ENCODE measurements around the gene ZNF778.

Gene ZNF778

DNA sequence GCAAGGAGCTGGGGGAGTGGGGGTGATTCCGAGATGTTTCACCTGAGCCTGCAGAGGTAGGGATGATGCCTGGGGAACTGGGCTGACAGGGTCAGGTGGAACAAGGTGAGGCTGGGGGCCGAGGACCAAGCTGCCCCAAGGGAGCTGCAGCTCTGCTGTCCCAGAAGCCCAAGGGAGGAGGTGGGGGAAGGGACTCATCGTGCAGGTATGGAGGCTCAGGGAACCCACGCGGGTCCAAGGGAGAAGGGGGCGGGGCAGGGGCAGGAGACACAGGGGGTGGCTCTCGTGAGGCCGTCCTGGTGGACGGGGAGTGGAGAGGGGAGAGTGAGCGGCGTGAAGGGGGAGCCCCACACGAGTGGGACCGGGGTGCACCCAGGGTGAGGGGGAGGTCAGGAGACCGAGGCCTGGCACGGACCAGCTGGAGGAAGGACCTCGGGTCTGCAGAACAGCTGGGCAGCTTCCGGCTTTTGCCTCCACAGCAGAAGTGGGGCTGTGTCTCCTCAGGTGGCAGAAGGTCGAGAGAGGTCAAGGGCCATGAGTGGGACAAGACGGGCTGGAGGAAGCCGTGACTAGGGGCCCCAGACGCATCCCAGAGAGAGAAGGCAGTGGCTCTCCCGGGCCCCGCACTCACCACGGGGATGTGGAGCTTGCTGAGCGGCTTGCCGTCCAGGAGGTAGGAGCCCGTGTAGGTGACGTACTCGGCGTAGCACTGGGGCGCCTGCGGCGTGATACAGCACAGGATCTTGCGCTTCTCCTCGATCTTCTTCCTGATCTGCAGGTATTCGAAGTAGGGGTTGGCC, 61.1 kb downstream of the ZNF778 start:
- no peak for DNase-seq

- no peak for DNase-seq
Observed at GRCh38 chr16:89279666-89280481, 62.4 kb downstream of the ZNF778 start.

GRCh38 chr16:89280546-89281188, 63.2 kb downstream of the ZNF778 start:
- DNase-seq: no peak

DNA sequence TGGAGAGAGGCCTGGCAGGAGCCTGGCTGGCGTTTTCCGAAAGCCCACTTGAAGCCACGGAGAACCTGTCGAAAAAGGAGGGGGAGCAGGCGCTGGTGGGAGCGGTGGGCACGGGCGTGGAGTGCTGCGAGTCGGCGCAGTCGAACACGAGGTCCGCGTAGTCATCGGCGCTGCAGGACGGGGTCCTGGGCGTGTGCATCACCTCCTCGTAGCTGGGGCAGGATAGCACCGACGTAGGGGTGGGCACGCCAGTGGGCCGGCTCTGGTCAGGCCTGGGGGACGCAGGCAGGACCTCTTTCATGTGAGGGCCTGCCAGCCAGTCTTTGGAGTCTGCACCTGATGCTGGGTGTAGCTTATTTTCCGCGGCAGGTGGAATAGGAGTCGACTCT, 63.7 kb downstream of the ZNF778 start:
- no peak for DNase-seq

GRCh38 chr16:89281829-89282228, 64.3 kb downstream of the ZNF778 start:
- DNase-seq: no peak

- DNase-seq: no peak
Observed at GRCh38 chr16:89282523-89282922, 65.0 kb downstream of the ZNF778 start.

- DNase-seq: no peak
Observed at GRCh38 chr16:89283449-89283848, 65.9 kb downstream of the ZNF778 start.

DNA sequence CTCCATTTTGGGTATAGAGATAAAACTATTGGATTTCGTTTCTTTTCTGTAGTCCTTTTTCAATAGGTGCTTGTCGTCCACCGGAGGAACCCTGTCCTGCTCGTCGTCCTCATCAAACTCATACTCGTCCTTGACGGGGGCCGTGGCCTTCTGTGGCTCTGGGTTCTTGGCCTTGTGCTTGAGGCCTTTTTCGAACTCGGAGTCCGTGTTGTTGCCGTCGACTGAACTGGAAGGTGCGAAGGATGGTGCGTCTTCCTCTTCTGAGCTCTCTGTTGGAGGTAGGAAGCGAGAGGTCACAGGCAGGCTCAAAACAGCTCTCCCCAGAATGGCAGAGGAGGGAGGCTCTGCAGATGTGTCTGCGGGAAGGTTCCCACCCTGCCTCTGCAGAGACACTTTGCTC, 67.9 kb downstream of the ZNF778 start:
- no peak for DNase-seq

DNA sequence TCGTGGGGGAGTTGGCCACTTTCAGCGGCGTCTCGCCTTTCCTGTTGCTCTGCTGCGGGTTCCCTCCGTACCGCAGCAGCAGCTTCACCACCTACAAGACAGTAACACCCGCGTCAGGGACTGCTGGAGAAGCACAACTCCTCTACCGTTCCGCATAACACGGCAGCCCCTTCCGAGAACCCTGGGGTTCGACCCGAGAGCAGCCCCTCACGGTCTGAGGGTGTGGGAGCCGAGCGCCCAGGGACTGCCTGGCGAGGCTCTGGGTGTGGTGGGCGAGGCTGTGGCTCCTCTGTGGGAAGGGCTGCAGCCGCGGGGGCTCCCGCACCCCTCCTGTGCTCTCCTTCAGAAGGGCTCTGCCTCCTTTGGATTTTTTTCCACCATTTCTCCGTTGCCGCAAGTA, 68.6 kb downstream of the ZNF778 start:
- no peak for DNase-seq

Measured in NCI-H2029 (cell line).